GM15510 (cell line): ENCODE results near the gene ACSL1.

Source experiments
- POLR2A ChIP-seq: IDR thresholded peaks from 3 replicates; pipeline ENCODE4 v1.6.1; 2011; ENCODE audit warnings: borderline replicate concordance; ENCODE audit not compliant: insufficient read length; ENCODE audit errors: extremely low read depth

The ACSL1 gene

DNA sequence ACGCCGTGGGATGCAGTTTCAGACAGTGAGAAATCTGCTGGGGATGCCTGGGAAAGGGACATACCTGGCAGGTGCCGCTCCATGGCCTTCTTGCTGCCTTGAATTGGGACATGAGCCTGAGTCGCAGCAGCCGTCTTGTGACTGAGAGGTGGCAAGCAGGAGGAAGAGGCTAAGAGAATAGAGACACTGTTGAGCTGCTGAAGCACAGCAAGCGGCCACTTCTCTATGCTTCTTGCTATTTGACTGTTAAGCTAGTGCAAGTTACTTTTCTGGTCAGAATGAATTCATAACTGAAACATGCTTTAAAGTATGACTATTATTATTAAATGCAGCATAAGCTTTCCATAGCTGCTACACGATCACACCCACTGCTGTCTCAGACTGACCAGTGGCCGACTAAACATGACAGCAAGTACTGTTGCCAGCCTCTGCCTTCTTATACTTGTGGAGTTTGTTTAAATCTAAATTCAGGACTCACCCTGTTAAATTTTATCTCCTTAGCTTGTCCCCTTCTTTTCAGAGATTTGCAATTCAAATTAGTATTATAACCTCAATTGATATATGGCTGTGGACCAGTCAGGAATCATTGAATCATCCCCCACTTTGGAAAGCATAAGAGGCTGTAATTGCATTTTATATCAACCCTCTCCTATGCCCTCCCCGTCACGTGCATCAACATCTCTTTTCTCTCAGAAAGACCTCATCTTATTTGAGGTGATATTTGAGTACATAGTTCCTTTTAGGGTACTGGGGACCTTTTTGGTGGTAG is 24.8 kb upstream of the ACSL1 start:
- peak; percentile 32 for TF ChIP-seq POLR2A

GRCh38 chr4:184850018-184850417 is 24.2 kb upstream of the ACSL1 start:
- TF ChIP-seq POLR2A: no peak

DNA sequence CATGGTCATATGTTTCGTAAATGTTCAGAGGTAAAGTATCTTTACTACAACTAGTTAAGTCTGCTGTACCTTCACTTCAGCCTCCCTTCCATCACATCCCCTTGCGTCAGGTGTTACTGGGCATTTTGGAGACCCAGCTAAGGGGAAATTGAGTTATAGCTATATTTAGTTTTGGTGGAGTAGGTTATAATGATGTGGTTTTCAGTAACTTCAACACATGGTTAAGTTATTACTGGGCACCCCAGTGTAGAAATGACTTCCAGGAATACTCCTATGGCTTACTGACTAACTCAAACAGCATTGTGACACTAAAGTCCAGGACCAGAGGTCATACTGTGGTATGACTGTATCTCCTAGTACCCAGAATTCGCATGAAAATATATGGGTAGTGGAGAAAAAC is 23.4 kb upstream of the ACSL1 start:
- TF ChIP-seq POLR2A: no peak

DNA sequence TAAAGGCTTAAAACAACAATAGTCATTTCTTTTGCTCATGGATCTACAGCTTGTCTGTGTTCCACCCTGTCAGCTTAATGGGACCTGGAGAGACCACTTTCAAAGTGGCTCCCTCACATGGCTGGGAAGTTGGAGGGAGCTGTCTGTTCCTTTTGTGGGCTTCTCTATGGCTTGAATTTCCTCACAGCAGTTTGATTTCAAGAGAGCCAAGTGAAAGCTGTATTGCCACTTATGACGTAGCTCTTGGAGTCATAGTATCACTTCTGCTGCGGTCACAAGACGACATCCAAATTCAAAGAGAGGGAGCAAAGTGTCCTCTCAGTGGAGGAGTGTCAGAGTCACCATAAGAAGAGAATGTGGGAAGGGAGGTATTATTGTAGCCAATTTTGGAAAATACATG is 22.7 kb upstream of the ACSL1 start:
- no peak for TF ChIP-seq POLR2A

- no peak for TF ChIP-seq POLR2A
These were observed 20.8 kb upstream of the ACSL1 start for GRCh38 chr4:184846531-184846930.

DNA sequence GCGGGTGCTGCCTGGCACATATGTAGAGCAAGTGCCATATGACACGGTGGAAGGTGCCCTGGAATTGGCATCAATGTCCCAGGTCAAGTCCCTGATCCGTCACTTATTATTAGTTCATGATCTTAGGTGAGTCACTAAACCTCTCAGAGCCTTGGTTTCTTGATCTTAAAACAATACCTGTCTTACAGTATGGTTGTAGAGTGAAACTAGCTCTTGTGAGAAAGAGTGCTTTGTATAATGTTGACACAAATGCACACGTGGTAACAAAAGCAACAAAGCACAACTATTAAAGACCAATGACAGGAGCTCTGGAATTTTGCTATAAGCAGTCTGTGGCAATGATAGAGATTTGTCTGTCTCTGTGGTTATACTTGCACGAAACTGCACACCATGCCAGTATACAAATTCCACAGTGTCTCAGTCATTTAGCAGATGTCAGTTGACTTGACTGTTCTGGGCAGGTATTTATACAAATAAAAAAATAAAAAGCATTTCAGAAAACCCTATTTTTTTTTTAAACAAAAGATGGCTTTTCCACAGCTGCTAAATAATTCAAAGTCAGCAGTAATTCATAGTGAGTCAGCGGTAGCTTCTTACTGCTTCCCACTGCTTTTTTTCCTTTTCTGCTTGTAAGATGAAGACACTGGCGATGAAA is 19.7 kb upstream of the ACSL1 start:
- no peak for TF ChIP-seq POLR2A

- no peak for TF ChIP-seq POLR2A
These were observed 19.0 kb upstream of the ACSL1 start for GRCh38 chr4:184844742-184845141.

DNA sequence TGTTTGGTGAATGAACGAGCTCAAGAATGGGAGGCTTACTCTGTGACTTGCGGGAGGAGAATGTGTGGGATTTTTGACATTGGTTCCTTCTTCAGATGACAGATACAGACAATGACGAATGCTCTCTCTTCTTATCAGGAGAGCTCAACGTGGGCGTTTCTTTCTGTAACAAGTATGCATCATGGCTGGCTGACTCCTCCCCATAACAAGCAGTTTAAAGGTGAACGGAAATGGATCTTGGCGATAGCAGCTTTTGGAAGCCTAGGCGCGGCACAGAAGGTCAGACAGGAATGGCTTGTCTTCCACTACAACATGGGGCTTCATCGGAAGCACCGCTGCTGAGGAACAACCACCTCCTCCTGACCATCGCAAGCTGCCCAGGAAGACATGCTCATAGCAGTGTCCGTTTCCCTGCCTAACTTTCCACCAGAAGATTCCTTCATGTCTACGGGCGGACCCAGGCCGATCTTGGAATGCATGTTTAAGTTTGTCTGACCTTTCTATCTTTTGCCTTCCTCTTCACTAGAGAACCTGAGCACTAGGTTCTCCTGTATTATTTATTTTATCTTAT is 18.3 kb upstream of the ACSL1 start:
- no peak for TF ChIP-seq POLR2A

GRCh38 chr4:184838249-184839074 is 12.7 kb upstream of the ACSL1 start:
- TF ChIP-seq POLR2A: no peak

- no peak for TF ChIP-seq POLR2A
These were observed 10.8 kb upstream of the ACSL1 start for GRCh38 chr4:184836613-184837012.

DNA sequence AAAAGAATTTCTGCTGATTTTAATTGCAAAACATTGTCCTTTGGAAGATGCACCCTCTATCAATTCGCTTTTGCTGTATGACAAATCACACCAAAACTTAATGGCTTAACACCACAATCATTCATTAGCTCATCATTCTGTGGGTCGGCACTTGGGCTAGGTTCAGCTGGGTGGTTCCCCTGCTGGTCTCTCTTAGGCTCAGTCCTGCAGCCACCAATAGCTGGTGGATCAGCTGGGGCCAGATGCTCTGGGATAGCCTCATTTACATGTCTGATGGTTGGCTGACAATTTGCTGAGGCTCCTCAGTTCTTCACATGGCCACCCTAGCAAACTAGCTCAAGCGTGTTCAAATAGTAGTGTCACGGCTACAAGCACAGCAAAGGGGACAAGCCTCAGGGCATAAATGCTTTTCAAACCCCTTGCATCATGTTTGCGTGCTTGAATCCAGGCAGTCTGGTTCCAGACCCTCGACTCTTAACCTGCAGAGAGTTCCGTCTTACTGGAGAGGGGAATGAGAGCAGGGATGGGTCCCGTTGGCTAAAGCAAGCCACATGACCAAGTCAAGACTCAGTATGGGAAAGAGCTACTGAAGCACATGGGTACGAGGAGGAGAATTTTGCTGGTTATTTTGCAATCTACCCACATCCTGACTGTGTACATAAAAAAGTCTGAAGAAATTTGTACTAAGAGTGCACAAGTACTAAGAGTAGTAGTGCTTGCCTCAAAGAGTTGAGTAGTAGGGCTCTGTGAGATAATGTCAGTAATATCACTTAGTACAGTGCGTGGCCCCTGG is 7.5 kb upstream of the ACSL1 start:
- TF ChIP-seq POLR2A: no peak

DNA sequence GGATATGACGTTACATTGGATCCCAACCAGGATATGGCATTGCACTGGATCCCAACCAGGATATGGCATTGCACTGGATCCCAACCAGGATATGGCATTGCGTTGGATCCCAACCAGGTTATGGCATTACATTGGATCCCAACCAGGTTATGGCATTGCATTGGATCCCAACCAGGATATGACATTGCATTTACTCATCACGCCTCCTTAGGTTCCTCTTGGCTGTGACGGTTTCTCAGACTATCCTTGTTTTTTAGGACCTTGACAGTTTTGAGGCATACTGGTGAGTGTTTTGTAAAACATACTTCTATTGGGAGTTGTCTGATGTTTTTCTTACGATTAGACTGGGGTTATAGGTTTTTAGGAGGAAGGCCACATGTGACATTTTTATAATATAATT is 5.4 kb upstream of the ACSL1 start:
- no peak for TF ChIP-seq POLR2A

- no peak for TF ChIP-seq POLR2A
These were observed 1.0 kb upstream of the ACSL1 start for GRCh38 chr4:184826691-184827270.
